ENCODE results near the gene SLC12A4.
"Not testable (repeated sequence)": the region's sequence is repeated elsewhere in the genome, so short reads cannot be mapped to it uniquely, and the experiment has no call there.

The SLC12A4 gene

DNA sequence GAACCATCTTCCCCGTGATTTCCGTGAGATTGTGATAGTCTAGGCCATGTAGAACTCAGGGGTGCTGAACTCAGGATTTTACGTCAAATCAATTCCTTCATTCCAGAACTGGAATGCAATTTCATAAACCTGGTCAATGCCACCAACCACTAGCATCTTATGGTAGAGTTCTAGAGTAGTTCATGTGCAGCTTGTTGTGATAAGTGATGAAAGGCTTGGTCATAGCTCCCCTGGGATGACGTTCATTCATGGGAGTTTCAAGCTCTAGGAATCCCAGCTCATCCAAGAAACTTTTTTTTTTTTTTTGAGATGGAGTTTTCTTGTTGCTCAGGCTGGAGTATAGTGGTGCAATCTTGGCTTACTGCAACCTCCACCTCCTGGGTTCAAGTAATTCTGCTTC, 34.6 kb upstream of the SLC12A4 start:
- no peak for DNase-seq (ENCODE audit: low read depth)
- TF ChIP-seq, protein P1, sequence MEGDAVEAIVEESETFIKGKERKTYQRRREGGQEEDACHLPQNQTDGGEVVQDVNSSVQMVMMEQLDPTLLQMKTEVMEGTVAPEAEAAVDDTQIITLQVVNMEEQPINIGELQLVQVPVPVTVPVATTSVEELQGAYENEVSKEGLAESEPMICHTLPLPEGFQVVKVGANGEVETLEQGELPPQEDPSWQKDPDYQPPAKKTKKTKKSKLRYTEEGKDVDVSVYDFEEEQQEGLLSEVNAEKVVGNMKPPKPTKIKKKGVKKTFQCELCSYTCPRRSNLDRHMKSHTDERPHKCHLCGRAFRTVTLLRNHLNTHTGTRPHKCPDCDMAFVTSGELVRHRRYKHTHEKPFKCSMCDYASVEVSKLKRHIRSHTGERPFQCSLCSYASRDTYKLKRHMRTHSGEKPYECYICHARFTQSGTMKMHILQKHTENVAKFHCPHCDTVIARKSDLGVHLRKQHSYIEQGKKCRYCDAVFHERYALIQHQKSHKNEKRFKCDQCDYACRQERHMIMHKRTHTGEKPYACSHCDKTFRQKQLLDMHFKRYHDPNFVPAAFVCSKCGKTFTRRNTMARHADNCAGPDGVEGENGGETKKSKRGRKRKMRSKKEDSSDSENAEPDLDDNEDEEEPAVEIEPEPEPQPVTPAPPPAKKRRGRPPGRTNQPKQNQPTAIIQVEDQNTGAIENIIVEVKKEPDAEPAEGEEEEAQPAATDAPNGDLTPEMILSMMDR (IDR thresholded peaks at IDR 0.05; ENCODE audit: control insufficient read depth, insufficient read depth, low read depth, low read length, missing control alignments): no peak
- H3K4me3 ChIP-seq (ENCODE audit: control insufficient read depth, low read depth, low read length): no peak overlapping the region

DNA sequence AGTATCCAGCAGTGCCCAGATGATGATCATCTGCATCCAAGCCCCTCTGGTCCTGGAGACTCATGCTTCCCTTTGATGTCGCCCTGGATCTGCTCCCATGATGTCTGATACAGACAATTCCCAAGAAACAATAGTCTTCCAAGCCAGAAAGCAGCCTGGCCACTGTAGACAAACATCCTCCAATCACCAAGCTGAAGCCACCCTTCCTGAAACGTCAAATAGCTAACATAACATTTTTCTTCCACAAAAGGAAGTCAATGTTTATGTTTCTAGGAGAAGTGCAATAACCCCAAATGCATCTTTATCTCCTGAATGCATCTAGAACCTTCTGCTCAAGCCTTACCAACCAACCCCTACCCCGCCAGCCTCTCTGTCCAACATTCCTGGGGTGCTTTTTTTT, 32.0 kb upstream of the SLC12A4 start:
- TF ChIP-seq, protein P1 (IDR thresholded peaks at IDR 0.05; ENCODE audit: control insufficient read depth, insufficient read depth, low read depth, low read length, missing control alignments): no peak
- no peak for DNase-seq (ENCODE audit: low read depth)
- H3K4me3 ChIP-seq (ENCODE audit: control insufficient read depth, low read depth, low read length): no peak overlapping the region

DNA sequence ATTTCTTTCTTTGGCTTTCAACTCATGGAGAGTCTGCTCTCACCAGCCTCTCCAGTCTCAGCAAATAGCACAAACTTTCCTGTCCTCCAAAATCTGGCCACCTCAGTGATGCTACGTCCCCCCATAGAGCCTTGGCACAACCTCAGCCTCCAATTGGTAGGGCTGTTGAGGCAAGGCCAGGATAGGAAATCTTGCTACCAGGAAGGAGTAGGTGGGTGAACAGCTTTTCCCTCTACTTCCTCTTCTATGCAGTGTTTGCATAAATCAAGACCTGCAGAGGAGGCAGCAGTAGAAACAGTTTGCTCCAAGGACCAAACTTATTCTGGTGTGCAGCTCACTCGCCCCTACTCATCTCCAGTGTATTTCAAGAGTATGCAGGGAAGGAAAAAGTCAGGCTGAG, 31.5 kb upstream of the SLC12A4 start:
- DNase-seq (ENCODE audit: low read depth): no peak
- TF ChIP-seq, protein P1 (IDR thresholded peaks at IDR 0.05; ENCODE audit: control insufficient read depth, insufficient read depth, low read depth, low read length, missing control alignments): no peak
- no peak overlapping the region for H3K4me3 ChIP-seq (ENCODE audit: control insufficient read depth, low read depth, low read length)

DNA sequence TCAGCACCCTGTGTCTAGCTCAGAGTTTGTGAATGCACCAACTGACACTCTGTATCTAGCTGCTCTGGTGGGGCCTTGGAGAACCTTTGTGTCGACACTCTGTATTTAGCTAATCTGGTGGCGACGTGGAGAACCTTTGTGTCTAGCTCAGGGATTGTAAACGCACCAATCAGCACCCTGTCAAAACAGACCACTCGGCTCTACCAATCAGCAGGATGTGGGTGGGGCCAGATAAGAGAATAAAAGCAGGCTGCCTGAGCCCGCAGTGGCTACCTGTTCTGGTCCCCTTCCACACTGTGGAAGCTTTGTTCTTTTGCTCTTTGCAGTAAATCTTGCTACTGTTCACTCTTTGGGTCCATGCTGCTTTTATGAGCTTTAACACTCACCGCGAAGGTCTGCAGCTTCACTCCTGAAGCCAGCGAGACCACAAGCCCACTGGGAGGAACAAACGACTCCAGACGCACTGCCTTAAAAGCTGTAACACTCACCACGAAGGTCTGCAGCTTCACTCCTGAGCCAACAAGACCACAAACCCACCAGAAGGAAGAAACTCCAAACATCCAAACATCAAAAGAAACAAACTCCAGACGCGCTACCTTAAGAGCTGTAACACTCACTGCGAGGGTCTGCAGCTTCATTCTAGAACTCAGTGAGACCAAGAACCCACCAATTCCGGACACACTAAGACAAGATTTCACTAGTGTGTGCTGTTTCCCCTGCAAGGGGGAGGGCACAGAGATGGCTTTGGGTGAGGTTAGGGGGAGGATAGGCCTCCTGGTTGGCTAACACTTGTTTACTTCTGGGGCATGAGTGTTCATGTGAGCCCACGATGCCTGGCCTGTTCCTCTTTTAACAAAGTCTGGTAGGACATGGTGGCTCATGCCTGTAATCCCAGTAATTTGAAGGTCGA, 30.6 kb upstream of the SLC12A4 start, which contains the start of gene DPEP2:
DPEP2 (minus strand) TSS at position 706 of the 910 bp plus-strand sequence. CDS start 6,272 bp downstream, outside the sequence.
- not testable (repeated sequence) for H3K4me3 ChIP-seq (ENCODE audit: control insufficient read depth, low read depth, low read length); DNase-seq (ENCODE audit: low read depth)

DNA sequence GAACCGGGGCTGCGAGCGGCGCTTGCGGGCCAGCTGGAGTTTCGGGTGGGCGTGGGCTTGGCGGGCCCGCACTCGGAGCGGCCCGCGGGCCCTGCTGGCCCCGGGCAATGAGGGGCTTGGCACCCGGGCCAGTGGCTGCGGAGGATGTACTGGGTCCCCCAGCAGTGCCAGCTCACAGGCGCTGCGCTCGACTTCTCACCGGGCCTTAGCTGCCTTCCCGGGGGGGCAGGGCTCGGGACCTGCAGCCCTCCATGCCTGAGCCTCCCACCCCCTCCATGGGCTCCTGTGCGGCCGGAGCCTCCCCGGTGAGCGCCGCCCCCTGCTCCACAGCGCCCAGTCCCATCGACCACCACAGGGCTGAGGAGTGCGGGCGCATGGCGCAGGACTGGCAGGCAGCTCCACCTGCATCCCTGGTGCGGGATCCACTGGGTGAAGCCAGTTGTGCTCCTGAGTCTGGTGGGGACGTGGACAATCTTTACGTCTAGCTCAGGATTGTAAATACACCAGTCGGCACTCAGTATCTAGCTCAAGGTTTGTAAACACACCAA, 29.9 kb upstream of the SLC12A4 start:
- DNase-seq (ENCODE audit: low read depth): not testable (repeated sequence)

DNA sequence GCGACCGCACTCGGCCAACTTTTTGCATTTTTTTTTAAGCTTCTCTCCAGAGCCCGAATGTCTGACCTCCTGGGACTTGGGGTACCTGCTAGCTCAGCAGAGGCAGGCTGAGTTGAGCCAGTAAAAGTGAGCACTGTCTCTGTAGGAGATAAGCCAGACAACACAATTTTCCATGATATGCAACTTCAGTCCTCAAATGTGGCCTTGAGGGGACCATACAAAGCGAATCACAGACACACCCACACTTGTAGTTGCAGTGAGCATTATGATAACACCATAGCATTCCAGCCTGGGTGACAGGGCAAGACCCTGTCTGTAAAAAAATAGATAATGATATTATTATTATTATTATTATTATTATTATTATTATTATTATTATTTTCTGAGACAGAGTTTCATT, 28.2 kb upstream of the SLC12A4 start:
- DNase-seq (ENCODE audit: low read depth): no peak
- TF ChIP-seq, protein P1 (IDR thresholded peaks at IDR 0.05; ENCODE audit: control insufficient read depth, insufficient read depth, low read depth, low read length, missing control alignments): no peak
- no peak overlapping the region for H3K4me3 ChIP-seq (ENCODE audit: control insufficient read depth, low read depth, low read length)

More for the DNA sequence above, 29.9 kb upstream of the SLC12A4 start:
- H3K4me3 ChIP-seq (ENCODE audit: control insufficient read depth, low read depth, low read length): not testable (repeated sequence)

DNA sequence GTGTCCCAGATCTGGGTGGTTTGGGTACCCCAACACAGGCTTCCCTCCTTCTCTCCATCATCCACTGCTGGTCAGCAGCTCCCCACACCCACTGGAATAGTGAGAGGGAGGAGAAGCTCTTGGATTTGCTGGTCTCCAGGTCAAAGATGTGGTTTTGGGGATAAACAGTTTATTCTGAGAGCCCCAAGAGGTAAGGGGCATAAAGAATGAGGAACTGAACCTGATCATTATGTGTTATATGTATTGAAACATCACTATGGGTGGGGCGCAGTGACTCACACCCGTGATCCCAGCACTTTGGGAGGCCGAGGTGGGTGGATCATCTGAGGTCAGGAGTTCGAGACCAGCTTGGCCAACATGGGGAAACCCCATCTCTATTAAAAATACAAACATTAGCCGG, 27.0 kb upstream of the SLC12A4 start:
- H3K4me3 ChIP-seq (ENCODE audit: control insufficient read depth, low read depth, low read length): no peak overlapping the region
- TF ChIP-seq, protein P1 (IDR thresholded peaks at IDR 0.05; ENCODE audit: control insufficient read depth, insufficient read depth, low read depth, low read length, missing control alignments): no peak
- no peak for DNase-seq (ENCODE audit: low read depth)

DNA sequence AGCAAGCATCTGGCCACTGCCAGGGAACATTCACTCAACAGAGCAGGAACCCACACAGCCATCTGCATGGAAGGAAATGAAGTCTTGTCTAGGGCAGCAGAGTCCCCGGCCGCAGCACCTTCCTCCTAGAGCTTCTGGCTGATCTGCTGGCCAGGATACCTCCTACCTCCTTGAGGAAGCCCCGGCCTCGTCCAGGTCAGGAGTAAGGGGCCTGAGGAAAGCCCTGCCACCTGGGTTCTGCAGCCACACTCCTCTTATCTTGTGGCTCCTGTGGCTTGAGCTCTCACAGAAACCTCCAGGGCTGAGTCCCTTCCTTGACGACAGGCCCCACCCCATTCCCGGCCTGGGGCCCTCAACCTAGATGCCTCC, 25.6 kb upstream of the SLC12A4 start:
- not testable (repeated sequence) for H3K4me3 ChIP-seq (ENCODE audit: control insufficient read depth, low read depth, low read length); DNase-seq (ENCODE audit: low read depth)
